PC-9 (cell line): Measurements from ENCODE around the gene RAP2A.

Experiments used
- EZH2 ChIP-seq: fragments of 200-600 bp; sonication (generic); IDR thresholded peaks from 2 replicates; pipeline ENCODE4 v1.8.0; 2017; ENCODE audit warnings: antibody characterized with exemption, low read depth
- TF ChIP-seq, protein P1 (sequence below): fragments of 200-600 bp; sonication (generic); conservative IDR thresholded peaks from 2 replicates; pipeline ENCODE4 v1.6.1; 2017; ENCODE audit warnings: mixed run types, antibody characterized with exemption, mild to moderate bottlenecking, moderate library complexity

DNA sequence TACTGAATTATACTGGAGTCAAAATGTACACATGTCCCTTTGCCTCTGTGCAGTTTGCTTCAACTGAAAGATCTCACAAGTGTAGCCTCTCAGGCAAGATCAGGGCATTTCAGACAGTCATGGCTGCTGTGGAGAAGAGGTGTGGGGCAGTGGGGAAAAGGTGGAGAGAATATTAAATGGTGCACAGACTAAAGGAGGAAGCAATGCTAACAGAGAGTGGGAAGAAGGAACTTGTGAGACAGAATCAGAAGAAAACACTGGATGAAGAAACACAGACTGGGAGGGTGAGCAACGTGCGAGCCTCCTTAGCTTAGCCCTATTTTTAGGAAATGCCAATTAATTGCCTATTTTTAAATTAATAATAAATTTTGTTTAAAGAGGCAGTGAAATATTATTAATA is 49.6 kb upstream of the RAP2A start:
- TF ChIP-seq, protein P1, sequence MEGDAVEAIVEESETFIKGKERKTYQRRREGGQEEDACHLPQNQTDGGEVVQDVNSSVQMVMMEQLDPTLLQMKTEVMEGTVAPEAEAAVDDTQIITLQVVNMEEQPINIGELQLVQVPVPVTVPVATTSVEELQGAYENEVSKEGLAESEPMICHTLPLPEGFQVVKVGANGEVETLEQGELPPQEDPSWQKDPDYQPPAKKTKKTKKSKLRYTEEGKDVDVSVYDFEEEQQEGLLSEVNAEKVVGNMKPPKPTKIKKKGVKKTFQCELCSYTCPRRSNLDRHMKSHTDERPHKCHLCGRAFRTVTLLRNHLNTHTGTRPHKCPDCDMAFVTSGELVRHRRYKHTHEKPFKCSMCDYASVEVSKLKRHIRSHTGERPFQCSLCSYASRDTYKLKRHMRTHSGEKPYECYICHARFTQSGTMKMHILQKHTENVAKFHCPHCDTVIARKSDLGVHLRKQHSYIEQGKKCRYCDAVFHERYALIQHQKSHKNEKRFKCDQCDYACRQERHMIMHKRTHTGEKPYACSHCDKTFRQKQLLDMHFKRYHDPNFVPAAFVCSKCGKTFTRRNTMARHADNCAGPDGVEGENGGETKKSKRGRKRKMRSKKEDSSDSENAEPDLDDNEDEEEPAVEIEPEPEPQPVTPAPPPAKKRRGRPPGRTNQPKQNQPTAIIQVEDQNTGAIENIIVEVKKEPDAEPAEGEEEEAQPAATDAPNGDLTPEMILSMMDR: no peak
- no peak for TF ChIP-seq EZH2
